SKM-1 (cell line): ENCODE data around the gene LRRC8A.
"Not testable (repeated sequence)": the region's sequence is repeated elsewhere in the genome, so short reads cannot be mapped to it uniquely, and the experiment has no call there.

ENCODE experiments used
- DNase-seq: peaks from one replicate; lab custom pipeline; 2025; ENCODE audit not compliant: unreplicated experiment; lab: John Stamatoyannopoulos, UW

Gene LRRC8A

GRCh38 chr9:128920381-128921058, 38.6 kb downstream of the LRRC8A start, which contains the start of gene PHYHD1:
TSS of gene PHYHD1 (plus strand) at chr9:128920982. CDS start at chr9:128922324, 1,342 bp downstream.
- no peak for DNase-seq

- no peak for DNase-seq
These were observed 40.2 kb downstream of the LRRC8A start for GRCh38 chr9:128921881-128922763.

- DNase-seq: no peak
These were observed 41.6 kb downstream of the LRRC8A start for GRCh38 chr9:128923493-128923883.

GRCh38 chr9:128927731-128928411, 45.9 kb downstream of the LRRC8A start:
- DNase-seq: no peak

GRCh38 chr9:128928624-128929023, 46.7 kb downstream of the LRRC8A start:
- no peak for DNase-seq

GRCh38 chr9:128929560-128929959, 47.6 kb downstream of the LRRC8A start:
- no peak for DNase-seq

- no peak for DNase-seq
These were observed 51.8 kb downstream of the LRRC8A start for GRCh38 chr9:128933731-128934130.

- no peak for DNase-seq
These were observed 54.4 kb downstream of the LRRC8A start for GRCh38 chr9:128936171-128936865.

- DNase-seq: no peak
These were observed 55.6 kb downstream of the LRRC8A start for GRCh38 chr9:128937310-128938165.

- no peak for DNase-seq
These were observed 58.5 kb downstream of the LRRC8A start for GRCh38 chr9:128940271-128940921.

GRCh38 chr9:128940946-128941755, 59.2 kb downstream of the LRRC8A start:
- no peak for DNase-seq

GRCh38 chr9:128943832-128944620, 62.1 kb downstream of the LRRC8A start:
- DNase-seq: no peak

- DNase-seq: not testable (repeated sequence)
These were observed 63.0 kb downstream of the LRRC8A start for GRCh38 chr9:128944966-128945365.

GRCh38 chr9:128945798-128946501, 64.0 kb downstream of the LRRC8A start:
- no peak for DNase-seq

- no peak for DNase-seq
These were observed 64.8 kb downstream of the LRRC8A start for GRCh38 chr9:128946571-128947276.

GRCh38 chr9:128947277-128947526, 65.3 kb downstream of the LRRC8A start:
- no peak for DNase-seq
